HCEC 1CT (cell line): ENCODE measurements around the gene MYBPC2.

ENCODE experiments used
- DNase-seq: peaks from one replicate; pipeline ENCODE4 v3.0.0-alpha.2; 2017

The MYBPC2 gene

DNA sequence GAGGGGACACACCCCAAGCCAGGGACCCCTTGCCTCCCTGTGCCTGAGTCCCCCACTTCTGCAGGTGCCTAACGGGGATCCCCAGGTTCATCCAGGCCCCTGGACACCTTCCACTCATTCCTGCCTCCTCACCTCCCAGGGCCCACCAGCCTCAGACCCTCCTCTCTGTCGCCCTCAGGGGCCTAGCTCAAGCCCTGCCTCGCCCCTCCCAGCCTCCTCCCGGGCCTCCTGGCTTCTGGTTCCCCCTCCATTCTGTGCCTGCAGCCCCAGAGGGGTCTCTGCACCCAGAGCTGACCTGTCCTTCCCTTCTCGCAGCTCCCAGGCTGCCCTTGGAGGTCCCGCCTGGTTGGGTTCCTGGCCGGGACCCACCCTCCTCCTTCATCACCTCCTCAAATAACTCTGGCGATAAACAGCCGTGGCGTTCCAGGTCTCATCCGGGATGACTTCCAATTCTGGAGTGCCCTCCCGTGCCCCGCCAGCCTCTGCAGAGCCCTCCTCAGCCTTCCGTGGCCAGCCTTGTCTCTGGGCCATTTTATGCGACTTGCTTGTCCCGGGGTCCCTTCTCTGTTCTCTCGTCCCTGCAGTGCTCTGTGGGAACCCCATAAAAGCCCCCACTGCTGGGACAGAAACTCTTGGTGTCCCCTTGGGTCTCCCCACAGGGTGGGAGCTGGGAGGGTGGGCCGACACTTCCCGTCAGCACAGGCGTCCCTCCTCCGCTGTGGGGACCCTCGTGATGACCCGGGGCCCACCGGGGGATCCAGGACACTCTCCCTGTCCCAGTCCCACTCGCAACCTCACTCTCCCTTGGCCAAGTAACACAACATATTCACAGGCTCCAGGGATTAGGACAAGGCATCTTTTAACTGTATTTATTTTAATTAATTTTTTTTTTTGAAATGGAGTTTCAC is 69.1 kb downstream of the MYBPC2 start:
- no peak for DNase-seq

GRCh38 chr19:50505856-50506611 is 73.3 kb downstream of the MYBPC2 start:
- DNase-seq: peak; percentile 13

DNA sequence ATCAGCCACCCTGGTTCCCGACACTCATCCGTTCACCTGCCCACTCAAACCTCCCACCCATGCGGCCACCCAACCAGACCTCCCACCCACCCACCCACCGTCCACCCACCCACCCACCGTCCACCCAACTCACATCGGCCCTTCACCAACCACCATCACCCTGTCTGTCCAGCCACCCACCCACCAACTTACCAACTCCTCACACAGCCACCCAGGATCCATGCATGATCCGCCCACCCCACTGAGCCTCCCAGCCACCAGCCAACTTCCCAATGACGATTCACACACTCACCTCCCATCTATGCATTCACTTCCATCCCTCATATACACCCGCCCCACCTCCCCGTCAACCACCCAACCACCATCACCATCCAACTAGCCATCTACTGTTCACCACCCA is 74.0 kb downstream of the MYBPC2 start:
- DNase-seq: no peak

DNA sequence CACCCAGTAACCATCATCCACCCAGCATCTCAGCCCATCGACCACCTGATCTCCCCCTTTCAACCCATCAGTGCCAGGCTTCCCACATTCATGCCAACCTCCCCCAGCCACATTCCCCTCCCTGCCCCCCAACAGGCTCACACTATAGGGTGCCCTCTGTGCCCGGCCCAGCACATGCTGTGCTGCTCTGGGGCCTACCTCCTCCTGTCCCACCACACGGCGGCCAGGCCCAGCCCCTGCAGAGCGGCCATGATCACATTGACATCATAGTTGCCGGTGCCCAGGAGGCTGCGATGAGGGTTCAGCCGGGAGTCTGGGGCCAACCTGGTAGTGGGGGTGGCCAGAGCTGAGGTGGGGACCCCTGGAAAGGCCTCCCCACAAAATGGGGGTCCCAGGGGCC is 74.7 kb downstream of the MYBPC2 start:
- DNase-seq: no peak

- no peak for DNase-seq
These were observed 76.1 kb downstream of the MYBPC2 start for GRCh38 chr19:50508843-50509190.

- DNase-seq: no peak
These were observed 76.7 kb downstream of the MYBPC2 start for GRCh38 chr19:50509366-50509765.

DNA sequence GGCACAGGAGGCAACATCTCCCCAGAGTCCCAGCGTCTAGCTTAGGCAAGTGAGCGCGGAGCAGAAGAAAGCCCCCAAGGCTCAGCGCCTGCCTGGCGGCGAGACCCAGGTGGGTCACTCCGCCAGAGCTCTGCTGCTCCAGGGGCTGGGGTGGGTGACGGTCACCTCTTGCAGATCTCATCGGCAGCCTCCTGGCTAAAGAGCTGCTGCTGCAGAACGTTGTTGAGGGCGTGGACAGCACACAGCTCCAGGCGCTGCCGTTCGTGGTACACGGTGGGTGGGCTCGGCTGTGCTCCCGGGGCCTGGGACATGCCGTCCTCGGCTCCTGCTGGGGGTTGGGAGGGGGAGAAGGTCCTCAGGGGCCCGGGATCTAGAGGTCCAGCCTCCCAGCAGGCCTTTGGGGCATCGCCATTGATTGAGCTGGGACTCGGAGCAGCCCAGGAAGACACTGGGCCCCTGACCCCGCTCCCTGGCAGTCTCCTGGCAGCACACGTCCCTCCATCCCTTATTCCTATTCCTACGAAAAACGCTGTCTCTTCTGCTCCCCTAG is 77.5 kb downstream of the MYBPC2 start:
- no peak for DNase-seq

DNA sequence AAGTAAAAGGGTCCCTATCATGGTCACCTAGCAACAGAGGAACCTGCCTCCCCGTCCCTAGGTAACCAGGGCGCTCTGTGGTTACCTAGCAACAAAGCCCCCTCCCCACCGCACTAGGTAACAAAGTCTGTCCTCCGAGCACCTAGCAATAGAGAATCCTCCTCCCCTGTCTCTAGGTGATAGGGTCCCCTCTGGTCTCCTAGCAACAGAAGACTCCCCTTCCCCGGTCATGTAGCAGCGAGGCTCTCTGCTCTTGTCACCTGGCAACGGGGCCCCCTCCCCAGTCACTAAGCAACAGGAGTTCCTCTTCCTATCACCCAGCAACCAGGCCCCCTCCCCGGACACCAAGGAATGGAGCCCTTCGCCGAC is 78.0 kb downstream of the MYBPC2 start:
- DNase-seq: no peak

GRCh38 chr19:50511069-50511822 is 78.6 kb downstream of the MYBPC2 start, which contains the start of gene JOSD2:
TSS of gene JOSD2 (minus strand) at chr19:50511191. CDS start at chr19:50510431, 760 bp downstream.
- peak; percentile 100 for DNase-seq

DNA sequence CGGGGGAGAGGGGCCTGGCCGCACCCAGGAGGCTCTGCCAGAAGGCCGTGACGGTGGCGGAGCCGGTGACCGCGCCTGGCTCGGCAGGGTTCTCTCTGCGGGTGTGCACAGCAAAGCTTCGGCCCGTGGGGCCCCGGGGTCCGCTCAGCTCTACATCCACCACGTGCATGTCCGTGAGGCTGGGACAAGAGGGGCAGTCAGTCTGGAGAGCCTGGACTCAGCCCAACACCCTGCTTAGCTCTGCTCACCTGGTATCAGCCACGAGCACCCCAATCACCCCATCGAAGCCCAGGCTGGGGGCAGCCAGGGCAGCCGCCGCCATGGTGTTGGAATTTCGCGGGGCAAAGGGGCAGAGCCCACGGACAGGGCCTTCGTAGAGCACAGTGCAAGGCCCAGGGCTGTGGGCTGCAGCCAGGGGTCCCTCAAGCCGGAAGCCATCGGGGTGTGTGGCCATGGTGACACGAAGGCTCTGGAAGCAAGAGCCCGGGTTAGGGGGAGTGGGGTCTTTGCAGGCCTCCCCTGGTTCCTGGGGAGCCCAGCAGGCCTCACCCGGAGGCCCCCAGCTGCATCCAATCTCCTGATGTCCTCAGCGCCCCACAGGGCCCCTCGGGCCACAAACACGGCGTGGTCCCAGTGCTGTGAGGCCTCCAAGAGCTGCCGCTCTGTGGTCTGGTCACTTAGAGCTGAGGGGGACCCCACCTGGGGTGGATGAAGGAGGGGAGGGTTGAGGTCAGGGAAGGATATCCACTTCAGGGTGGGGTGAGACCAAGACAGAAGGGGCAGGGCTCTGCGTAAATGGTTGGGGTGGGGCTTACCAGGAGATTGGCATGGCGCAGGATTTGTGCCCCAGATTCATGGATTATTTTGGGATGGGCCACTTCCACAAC is 79.7 kb downstream of the MYBPC2 start:
- no peak for DNase-seq

GRCh38 chr19:50512999-50513745 is 80.5 kb downstream of the MYBPC2 start:
- no peak for DNase-seq

- DNase-seq: no peak
These were observed 81.2 kb downstream of the MYBPC2 start, which contains the start of gene ASPDH for GRCh38 chr19:50513746-50514345. TSS of gene ASPDH (minus strand) at chr19:50513913. CDS start at chr19:50513823, 90 bp downstream.

GRCh38 chr19:50514346-50515167 is 81.9 kb downstream of the MYBPC2 start:
- DNase-seq: no peak

DNA sequence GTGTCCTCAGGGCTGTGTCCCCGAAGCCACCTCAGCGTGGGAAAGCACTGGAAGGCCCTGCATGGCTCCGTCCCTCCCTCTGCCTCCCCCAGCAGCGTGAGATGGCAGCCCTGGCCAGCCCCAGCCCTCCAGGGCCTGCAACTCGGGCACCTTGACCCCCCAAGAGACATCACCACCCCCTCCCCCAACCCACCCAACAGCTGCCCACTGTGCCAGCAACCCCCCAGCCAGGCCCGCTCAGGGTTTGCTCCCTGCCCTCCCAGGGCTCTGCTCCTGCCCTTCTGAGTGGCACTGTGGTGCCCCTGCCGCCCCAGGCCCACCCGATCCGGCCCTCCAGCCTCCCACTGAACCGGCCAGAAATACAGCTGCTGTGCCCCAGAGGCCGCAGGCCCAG is 82.5 kb downstream of the MYBPC2 start:
- no peak for DNase-seq
